BE2C (cell line): ENCODE data around the gene ASTN2.

ENCODE experiments used
- DNase-seq: peaks from one replicate; pipeline ENCODE4 v3.0.0-alpha.2; 2020
- H3K27me3 ChIP-seq: fragments of 250-450 bp; sonication (Bioruptor Pico); 2 replicates; pipeline ENCODE4 v1.5.1; 2020; ENCODE audit warnings: mild to moderate bottlenecking
- H3K36me3 ChIP-seq: fragments of 250-450 bp; sonication (Bioruptor Pico); 2 replicates; pipeline ENCODE4 v1.5.1; 2020; ENCODE audit warnings: mild to moderate bottlenecking
- H3K4me1 ChIP-seq: fragments of 250-450 bp; sonication (Bioruptor Pico); 2 replicates; pipeline ENCODE4 v1.5.1; 2020
- H3K4me3 ChIP-seq: 2 replicates; pipeline ENCODE4 v1.5.1; 2011; ENCODE audit warnings: low read depth, low read length
- H3K9me3 ChIP-seq: fragments of 250-450 bp; sonication (Bioruptor Pico); 2 replicates; pipeline ENCODE4 v1.5.1; 2020
- CTCF ChIP-seq: IDR thresholded peaks from 2 replicates; pipeline ENCODE4 v1.5.1; 2012; ENCODE audit warnings: mild to moderate bottlenecking, low read depth, low read length

Gene ASTN2

GRCh38 chr9:116959809-116960208, 455.0 kb downstream of the ASTN2 start:
- no peaks in the 10 kb centered on the region for H3K9me3 ChIP-seq
- peaks cover 45% of the 10 kb centered on the region for H3K36me3 ChIP-seq
- no peaks in the 10 kb centered on the region for H3K27me3 ChIP-seq
- no peak overlapping the region for H3K4me3 ChIP-seq
- DNase-seq, result peak; percentile 83
- H3K4me1 ChIP-seq, result peaks cover 17% of the 10 kb centered on the region
- TF ChIP-seq CTCF, result no peak

- DNase-seq, result no peak
- no peaks in the 10 kb centered on the region for H3K27me3 ChIP-seq
- TF ChIP-seq CTCF, result no peak
- H3K4me1 ChIP-seq, result peaks cover 17% of the 10 kb centered on the region
- peaks cover 37% of the 10 kb centered on the region for H3K36me3 ChIP-seq
- no peaks in the 10 kb centered on the region for H3K9me3 ChIP-seq
- no peak overlapping the region for H3K4me3 ChIP-seq
Observed at GRCh38 chr9:116958881-116959280, 456.0 kb downstream of the ASTN2 start.

GRCh38 chr9:116954731-116955130, 460.1 kb downstream of the ASTN2 start:
- no peak for DNase-seq
- peaks cover 8% of the 10 kb centered on the region for H3K4me1 ChIP-seq
- TF ChIP-seq CTCF, result no peak
- peaks cover 8% of the 10 kb centered on the region for H3K36me3 ChIP-seq
- H3K4me3 ChIP-seq, result no peak overlapping the region
- no peaks in the 10 kb centered on the region for H3K9me3 ChIP-seq
- H3K27me3 ChIP-seq, result no peaks in the 10 kb centered on the region

GRCh38 chr9:116953271-116953670, 461.6 kb downstream of the ASTN2 start:
- TF ChIP-seq CTCF, result no peak
- Histone ChIP-seq H3K4me1 (no peaks in the 10 kb centered on the region), H3K4me3 (no peak overlapping the region), H3K36me3 (no peaks in the 10 kb centered on the region; the same call in 1 of the 2 replicates), H3K27me3 (no peaks in the 10 kb centered on the region), H3K9me3 (no peaks in the 10 kb centered on the region)
- no peak for DNase-seq

DNA sequence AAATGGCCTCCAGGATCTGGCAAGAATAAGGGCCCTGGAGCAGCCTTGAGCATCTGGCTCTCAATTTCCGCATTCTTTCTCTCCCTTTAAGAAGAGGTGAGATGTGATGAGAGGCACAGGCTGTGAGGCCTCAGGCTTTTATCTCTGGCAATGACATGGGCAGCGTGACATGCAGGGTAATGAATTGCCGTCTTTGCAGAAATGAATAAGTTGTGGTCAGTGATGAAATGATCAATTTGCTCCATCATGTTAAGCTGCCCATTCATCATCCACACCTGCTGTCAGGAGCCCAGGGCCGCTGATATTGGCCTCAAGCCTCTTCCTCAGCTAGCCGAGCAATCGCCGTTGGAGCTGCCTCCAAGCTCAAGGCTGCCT, 462.4 kb downstream of the ASTN2 start:
- H3K4me1 ChIP-seq, result no peaks in the 10 kb centered on the region
- no peak for TF ChIP-seq CTCF
- H3K27me3 ChIP-seq, result no peaks in the 10 kb centered on the region
- no peaks in the 10 kb centered on the region; the same call in 1 of the 2 replicates for H3K36me3 ChIP-seq
- no peak overlapping the region for H3K4me3 ChIP-seq
- no peak for DNase-seq
- H3K9me3 ChIP-seq, result no peaks in the 10 kb centered on the region

DNA sequence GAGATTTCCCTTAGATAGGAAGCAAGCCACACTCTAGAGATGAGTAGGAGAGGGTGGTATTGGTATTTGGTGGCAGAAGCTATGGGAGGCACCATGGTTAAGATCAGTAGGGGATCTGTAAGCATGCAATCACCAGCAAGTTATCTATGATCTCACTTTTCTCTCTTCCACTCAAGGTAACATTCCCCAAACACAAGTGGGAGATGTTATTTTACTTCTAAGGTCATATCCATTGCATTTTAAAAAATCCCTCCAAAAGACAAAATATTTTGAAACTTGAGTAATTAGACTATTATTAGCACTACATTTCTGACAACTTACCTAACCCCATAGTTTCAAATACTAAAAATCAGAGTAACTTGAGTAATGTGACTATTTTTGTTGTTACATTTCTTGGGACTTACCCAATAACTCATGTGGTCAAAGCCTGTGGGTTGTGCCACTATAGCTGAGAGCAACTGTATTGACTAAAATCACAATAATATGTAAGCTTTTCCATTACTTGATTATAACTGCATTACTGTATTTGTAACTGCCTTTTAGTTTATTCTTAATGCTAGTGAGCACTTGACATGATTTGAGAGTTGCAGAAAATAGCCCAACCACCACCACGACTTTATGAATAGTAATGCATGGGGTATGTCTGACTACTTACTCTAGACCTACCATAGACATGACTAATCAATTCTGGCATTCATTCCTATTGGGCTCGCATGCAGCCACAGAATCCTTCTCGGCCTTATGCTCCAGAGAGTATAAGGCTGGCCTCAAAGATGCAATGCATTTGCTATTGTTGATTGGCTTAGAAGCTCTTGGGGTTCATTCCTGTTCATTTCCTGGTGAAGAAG, 463.0 kb downstream of the ASTN2 start:
- no peak overlapping the region for H3K4me3 ChIP-seq
- H3K9me3 ChIP-seq, result no peaks in the 10 kb centered on the region
- no peaks in the 10 kb centered on the region for H3K27me3 ChIP-seq
- no peak for DNase-seq
- no peaks in the 10 kb centered on the region; the same call in 1 of the 2 replicates for H3K36me3 ChIP-seq
- no peak for TF ChIP-seq CTCF
- no peaks in the 10 kb centered on the region for H3K4me1 ChIP-seq
